ENCODE results near the gene RERE.

RERE gene

DNA sequence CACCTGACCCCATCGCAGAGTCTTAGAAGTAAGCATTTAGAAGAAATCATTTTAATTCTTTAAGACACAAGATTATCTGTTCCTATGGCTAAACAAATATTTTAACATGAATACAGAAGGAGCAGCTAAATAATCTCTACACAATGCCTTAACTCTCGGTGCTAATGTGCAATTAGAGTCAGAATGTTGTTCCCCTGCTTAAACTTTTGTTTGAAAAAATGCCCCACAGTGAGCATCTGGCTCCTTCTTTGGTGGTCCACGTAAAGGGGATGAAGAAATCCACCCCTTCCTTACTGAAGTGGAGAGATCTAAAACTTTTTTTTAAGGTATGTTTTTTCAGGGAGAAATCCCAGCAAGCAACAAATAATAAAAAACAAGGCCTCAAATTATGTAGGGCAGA lies 444.3 kb downstream of the RERE start:
- no peak overlapping the region for H3K4me3 ChIP-seq (ENCODE audit: low read length)
- H3K4me1 ChIP-seq (ENCODE audit: insufficient read depth, low read length): peaks cover 42% of the 10 kb centered on the region

DNA sequence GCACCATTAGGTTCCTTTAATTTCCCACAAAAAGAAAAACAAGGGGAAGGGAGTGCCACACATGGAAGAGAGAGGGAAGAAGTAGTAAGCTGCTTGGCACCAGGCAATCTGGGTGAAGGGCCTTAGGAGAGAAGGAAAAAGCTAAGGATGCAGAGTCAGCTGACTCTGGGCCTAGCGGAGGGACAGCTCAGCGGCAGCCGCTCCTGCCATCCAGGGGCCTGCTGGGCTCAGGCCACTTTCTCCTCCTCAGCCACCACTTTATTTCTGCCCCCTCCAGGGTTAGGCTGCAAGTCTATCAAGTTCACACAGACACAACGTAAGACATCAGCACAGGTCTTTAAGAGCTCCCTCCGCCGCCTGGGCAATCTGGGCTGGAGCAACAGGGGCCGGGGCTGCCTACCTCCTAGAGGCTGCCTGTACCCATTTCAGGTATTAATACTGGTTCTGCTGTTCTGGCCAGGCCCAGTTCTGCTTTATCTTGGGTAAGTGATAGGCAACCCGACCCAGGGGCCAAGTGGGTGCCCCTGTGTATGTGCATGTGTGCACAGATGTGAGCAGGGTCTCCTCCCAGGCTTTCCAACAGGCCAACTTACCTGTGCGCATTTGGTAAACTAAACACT lies 446.0 kb downstream of the RERE start:
- H2AFZ ChIP-seq (ENCODE audit: low read depth, low read length): no peak overlapping the region
- peaks cover 3% of the 10 kb centered on the region for H3K36me3 ChIP-seq (ENCODE audit: insufficient read depth, low read length)
- no peaks in the 10 kb centered on the region for H3K27me3 ChIP-seq (ENCODE audit: insufficient read depth, low read length)
- H3K4me1 ChIP-seq (ENCODE audit: insufficient read depth, low read length): peaks cover 46% of the 10 kb centered on the region
- H3K9me3 ChIP-seq (ENCODE audit: low read length): no peaks in the 10 kb centered on the region
- no peak overlapping the region for H3K4me3 ChIP-seq (ENCODE audit: low read length)

More for the DNA sequence above, 444.3 kb downstream of the RERE start:
- peaks cover 3% of the 10 kb centered on the region for H3K36me3 ChIP-seq (ENCODE audit: insufficient read depth, low read length)
- no peaks in the 10 kb centered on the region for H3K27me3 ChIP-seq (ENCODE audit: insufficient read depth, low read length)
- H2AFZ ChIP-seq (ENCODE audit: low read depth, low read length): no peak overlapping the region
- H3K9me3 ChIP-seq (ENCODE audit: low read length): no peaks in the 10 kb centered on the region

DNA sequence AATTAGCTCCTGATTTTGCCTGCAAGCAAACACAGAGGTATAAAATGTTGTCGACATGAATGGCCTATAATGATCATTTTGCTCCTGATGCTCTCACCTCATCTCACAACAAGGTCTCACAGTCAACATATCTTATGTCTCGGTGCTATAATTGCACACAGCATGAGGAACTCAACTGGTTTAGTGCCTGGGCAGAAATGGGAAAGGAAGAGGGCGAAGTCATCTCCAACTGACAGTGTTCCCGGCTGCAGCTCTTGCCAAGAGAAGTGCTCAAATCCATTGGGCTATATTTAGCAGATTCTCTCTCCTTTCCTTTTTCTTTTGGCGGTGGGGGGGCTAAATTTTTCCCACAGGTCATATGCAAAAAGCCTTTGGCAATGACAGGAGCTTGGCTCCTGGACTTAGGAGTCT lies 446.5 kb downstream of the RERE start:
- peaks cover 8% of the 10 kb centered on the region for H3K36me3 ChIP-seq (ENCODE audit: insufficient read depth, low read length)
- H3K4me3 ChIP-seq (ENCODE audit: low read length): no peak overlapping the region
- no peaks in the 10 kb centered on the region for H3K27me3 ChIP-seq (ENCODE audit: insufficient read depth, low read length)
- H3K9me3 ChIP-seq (ENCODE audit: low read length): no peaks in the 10 kb centered on the region
- peaks cover 46% of the 10 kb centered on the region for H3K4me1 ChIP-seq (ENCODE audit: insufficient read depth, low read length)
- no peak overlapping the region for H2AFZ ChIP-seq (ENCODE audit: low read depth, low read length)

DNA sequence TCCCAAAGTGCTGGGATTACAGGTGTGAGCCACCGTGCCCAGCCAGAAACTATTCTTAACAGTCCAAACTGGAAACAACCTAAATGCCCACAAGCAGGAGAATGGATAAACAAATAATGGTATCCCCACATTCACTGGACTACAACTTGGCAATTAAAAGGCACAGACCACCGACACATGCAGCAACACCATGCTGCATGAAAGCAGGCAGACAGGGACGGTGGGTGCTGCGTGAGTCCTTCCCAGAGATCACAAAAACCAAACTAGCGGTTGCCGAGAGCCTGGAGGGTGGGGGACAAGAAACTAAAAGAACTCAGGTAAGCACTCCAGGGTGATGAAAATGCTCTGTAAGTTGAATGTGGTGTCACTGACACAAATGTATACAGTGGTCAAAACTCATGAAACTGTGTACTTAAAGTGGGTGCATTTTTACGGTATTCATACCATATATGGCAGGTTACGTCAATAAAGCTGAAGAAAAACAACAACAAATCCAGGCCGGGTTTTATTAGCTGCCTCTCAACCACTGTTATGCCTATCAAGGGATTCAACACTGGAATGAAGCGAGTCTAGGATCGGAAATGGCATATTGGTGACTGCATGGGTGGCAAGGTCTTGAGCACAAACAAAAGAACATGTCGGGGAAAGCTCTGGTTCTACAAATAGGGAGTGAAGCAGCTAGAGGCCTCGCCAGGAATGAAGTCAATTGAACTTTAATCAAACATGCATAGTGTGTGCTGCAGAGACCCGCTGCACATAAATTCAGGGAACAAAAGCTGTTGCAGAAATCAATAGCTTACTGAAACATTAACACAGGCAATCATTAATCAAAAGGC lies 447.2 kb downstream of the RERE start:
- H3K4me1 ChIP-seq (ENCODE audit: insufficient read depth, low read length): peaks cover 46% of the 10 kb centered on the region

DNA sequence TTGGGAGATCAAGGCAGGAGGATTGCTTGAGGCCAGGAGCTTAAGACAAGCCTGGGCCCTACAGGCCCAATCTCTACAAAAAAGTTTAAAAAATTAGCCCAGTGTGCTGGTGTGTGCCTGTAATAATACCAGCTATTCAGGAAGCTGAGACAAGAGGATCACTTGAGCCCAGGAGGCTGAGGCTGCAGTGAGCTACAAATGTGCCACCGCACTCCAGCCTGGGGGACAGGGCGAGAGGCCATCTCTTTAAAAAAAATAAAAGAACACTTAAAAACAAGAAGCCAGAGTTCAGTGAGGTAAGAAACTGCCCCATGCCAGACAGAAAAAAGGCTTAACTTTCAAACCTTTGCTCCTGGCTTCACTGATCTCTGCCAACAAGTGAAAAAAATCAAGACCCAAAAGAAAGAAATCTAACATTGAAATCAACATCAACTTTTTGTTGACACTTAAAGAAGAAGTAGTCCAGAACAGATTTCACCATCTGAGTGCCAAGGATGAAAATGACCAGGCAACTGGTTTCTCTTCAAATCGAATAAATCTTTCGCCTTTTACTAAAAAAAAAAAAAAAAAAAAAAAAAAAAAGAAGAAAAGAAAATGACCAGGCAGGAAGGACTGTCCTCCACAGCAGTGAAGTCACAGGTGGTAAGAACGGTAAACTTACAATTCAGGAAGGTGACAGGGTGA lies 448.3 kb downstream of the RERE start:
- no peak overlapping the region for H2AFZ ChIP-seq (ENCODE audit: low read depth, low read length)
- H3K36me3 ChIP-seq (ENCODE audit: insufficient read depth, low read length): peaks cover 23% of the 10 kb centered on the region
- H3K4me1 ChIP-seq (ENCODE audit: insufficient read depth, low read length): peaks cover 46% of the 10 kb centered on the region
- H3K4me3 ChIP-seq (ENCODE audit: low read length): no peak overlapping the region
- H3K27me3 ChIP-seq (ENCODE audit: insufficient read depth, low read length): no peaks in the 10 kb centered on the region
- no peaks in the 10 kb centered on the region for H3K9me3 ChIP-seq (ENCODE audit: low read length)

More for the DNA sequence above, 447.2 kb downstream of the RERE start:
- no peak overlapping the region for H2AFZ ChIP-seq (ENCODE audit: low read depth, low read length)
- peaks cover 15% of the 10 kb centered on the region for H3K36me3 ChIP-seq (ENCODE audit: insufficient read depth, low read length)
- no peaks in the 10 kb centered on the region for H3K9me3 ChIP-seq (ENCODE audit: low read length)
- no peak overlapping the region for H3K4me3 ChIP-seq (ENCODE audit: low read length)
- no peaks in the 10 kb centered on the region for H3K27me3 ChIP-seq (ENCODE audit: insufficient read depth, low read length)

DNA sequence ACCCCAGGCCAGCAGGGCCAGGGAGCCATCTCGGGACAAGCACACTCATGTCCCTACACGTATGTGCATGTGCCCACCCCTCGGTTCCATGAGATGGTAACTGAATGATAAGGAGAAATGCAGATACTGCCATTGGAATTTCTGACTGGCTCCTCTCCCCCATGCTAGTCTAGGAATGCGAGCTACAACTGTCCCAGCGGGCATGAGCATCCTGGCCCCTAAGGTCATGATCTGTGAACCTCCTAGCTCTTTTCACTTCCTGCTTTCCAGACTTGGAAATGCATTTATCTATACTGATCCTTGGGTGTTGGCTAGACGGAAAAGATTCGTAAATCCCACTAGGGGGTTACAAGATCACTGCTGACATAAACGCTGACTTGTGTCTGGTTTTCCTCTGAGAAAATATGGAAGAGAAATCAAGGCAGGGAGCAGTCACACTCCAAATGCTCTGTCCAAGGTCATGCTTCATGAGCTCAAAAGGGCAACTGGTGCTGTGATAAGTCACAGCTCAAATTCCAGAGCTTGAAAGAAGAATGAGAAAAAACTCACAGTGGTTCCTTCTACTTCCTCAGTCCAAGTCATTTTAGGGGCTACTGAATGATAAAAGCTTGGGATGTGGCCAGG lies 449.8 kb downstream of the RERE start:
- H3K36me3 ChIP-seq (ENCODE audit: insufficient read depth, low read length): peaks cover 36% of the 10 kb centered on the region
- H3K4me1 ChIP-seq (ENCODE audit: insufficient read depth, low read length): peaks cover 32% of the 10 kb centered on the region
- H3K9me3 ChIP-seq (ENCODE audit: low read length): no peaks in the 10 kb centered on the region
- H3K27me3 ChIP-seq (ENCODE audit: insufficient read depth, low read length): no peaks in the 10 kb centered on the region
- no peak overlapping the region for H3K4me3 ChIP-seq (ENCODE audit: low read length)
- no peak overlapping the region for H2AFZ ChIP-seq (ENCODE audit: low read depth, low read length)

DNA sequence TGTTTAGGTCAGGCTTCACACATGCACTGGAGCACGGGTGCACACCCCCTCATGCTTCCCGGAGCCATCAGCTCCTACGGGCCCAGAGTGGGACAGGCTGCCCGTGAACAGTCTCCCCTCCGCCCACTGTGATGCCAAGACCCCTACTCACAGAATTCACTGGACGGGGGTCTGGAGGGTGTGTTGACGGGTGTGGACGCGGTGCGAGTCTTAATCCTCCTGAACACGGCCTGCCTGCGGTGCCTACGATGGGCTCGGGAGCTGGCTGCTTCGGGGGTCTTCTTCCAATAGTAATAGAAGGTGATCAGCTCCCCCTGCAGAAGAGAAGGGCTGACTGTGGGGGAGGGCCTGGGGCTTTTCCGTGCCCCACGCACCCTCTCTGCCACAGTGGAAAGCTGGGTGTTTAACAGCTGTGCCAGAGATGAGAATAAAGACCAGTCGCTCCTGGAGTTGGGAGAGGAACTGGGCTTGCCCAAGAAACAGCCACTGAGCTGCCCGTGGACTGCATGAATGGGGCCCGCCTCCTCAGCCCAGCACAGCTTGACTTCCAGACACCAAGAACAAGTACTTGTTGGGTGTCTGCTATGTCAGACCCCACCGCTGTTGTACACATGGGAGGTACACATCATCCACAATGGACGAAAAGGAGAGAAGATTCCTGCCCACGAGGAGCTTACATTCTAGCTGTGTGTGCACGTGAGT lies 451.6 kb downstream of the RERE start:
- no peak overlapping the region for H2AFZ ChIP-seq (ENCODE audit: low read depth, low read length)
- no peaks in the 10 kb centered on the region for H3K9me3 ChIP-seq (ENCODE audit: low read length)
- peaks cover 13% of the 10 kb centered on the region for H3K4me1 ChIP-seq (ENCODE audit: insufficient read depth, low read length)
- no peaks in the 10 kb centered on the region for H3K27me3 ChIP-seq (ENCODE audit: insufficient read depth, low read length)
- no peak overlapping the region for H3K4me3 ChIP-seq (ENCODE audit: low read length)
- H3K36me3 ChIP-seq (ENCODE audit: insufficient read depth, low read length): peaks cover 55% of the 10 kb centered on the region

DNA sequence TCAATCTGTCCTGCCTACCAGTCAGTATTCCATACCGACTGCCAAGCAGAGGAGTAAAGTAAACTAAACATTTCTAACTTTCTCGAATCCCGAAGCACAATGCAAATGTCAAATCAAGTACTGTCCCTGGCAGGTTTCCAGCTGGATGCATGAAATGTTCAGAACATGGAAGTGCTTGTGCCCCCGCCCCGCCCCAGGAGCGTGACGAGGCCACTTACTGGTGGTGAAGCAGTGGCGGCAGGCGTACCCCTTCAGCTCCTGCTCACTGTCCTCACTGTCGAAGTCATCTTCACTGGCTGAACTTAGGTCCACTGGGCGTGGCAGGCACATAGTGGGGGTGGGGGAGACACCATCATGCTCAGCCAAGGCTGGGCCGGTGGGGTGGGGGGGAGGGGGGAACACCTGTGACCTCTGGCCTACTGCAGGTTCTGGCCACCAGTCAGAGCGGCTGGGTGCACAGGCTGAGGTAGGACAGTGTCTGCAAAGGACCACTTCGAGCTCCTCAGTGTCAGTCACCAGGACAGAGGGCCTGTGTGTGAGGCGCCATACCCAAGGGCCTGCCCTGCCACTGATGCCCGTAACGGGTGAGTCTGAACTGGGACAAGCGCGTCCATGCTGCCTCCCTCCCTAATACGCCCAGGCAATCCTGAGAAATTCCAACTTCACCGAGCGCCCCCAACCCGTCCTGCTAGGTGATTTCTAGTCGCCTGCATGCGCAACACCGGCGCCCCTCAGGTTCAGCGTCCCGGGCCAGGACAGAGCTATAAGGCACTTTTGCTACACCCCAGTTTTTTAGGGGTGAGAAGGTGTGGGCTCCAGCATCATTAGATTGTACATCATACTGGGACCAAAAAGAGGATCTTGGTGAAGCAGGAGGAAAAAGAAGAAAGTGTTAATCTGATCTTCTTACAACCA lies 452.7 kb downstream of the RERE start:
- Histone ChIP-seq H3K4me3 (ENCODE audit: low read length) (no peak overlapping the region), H3K36me3 (ENCODE audit: insufficient read depth, low read length) (peaks cover 59% of the 10 kb centered on the region), H2AFZ (ENCODE audit: low read depth, low read length) (no peak overlapping the region), H3K27me3 (ENCODE audit: insufficient read depth, low read length) (no peaks in the 10 kb centered on the region), H3K4me1 (ENCODE audit: insufficient read depth, low read length) (peaks cover 4% of the 10 kb centered on the region), H3K9me3 (ENCODE audit: low read length) (no peaks in the 10 kb centered on the region)

DNA sequence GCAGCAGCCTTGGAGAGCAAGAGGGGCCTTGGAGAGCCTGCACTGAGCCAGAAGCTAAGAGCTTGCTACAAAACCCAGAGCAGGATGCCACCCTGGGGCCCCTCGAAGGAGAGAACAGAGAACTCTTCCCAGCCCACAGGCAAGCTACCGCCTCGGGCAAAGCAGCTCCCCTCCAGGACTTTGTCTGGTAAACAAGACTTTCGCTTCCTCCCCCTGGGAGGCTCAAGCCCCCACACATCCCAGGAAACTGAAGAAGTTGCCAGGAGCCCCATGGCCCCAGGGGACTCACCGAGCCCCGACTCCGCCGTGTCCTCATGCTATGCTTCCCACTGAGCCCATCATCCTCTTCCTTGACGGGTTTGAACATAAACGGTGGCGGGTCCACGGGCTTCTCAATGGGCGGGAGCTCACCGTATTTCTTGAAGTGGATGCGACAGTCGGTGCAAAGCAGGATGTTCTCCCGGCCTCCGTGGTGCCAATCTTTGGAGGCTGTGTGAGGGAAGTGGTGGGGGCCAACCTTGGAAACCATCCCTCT lies 453.6 kb downstream of the RERE start:
- Histone ChIP-seq H3K36me3 (ENCODE audit: insufficient read depth, low read length) (peaks cover 69% of the 10 kb centered on the region), H3K9me3 (ENCODE audit: low read length) (no peaks in the 10 kb centered on the region), H2AFZ (ENCODE audit: low read depth, low read length) (no peak overlapping the region), H3K4me1 (ENCODE audit: insufficient read depth, low read length) (peaks cover 4% of the 10 kb centered on the region), H3K4me3 (ENCODE audit: low read length) (no peak overlapping the region), H3K27me3 (ENCODE audit: insufficient read depth, low read length) (no peaks in the 10 kb centered on the region)

DNA sequence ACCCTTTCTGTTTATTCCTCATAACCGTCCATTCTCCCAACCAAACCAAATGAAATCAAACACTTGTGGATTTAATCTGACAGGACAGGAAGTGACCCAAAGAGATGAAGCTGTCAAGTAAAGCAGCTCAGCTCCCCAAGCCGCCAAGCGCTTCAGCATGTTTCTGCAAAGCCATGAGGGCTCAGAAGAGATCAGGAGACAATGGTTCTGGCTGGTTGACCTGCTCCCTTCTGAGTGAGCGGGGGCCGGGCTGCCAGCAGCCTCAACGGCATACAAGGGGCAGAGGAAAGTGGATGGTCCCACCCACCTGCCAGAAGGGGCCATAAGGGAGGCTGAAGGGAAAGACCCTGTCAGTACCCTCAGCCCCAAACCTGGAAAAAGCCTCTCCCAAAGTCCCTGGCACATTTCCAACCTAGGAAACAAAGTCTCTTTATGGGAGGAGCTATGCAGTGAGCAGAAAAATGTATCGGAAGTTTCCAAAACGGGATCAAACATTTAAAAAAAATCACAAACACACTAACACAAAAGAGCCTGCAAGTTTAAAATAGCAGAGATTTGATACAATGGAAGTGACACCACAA lies 454.2 kb downstream of the RERE start:
- Histone ChIP-seq H3K36me3 (ENCODE audit: insufficient read depth, low read length) (peaks cover 74% of the 10 kb centered on the region), H3K4me3 (ENCODE audit: low read length) (no peak overlapping the region), H2AFZ (ENCODE audit: low read depth, low read length) (no peak overlapping the region), H3K4me1 (ENCODE audit: insufficient read depth, low read length) (peaks cover 4% of the 10 kb centered on the region), H3K9me3 (ENCODE audit: low read length) (no peaks in the 10 kb centered on the region), H3K27me3 (ENCODE audit: insufficient read depth, low read length) (no peaks in the 10 kb centered on the region)

DNA sequence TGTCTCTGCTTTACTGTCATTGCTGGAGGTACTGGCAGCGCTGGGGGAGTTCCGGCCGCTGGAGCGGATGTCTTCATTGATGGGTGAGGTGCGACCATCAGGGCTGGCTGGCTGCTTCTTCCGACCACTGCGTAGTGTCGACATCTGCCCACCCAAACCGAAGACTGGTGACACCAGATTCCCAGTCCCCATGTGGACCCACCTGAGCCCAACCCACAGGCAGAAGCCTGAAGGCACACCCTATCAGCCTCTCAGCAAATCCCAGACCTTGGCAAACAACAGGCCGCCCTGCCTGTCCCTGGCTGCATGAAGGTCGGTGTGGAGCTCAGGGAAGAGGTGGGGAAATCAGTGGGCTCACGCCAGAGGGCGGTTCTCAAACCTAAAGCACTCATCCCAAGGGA lies 454.7 kb downstream of the RERE start:
- H3K4me1 ChIP-seq (ENCODE audit: insufficient read depth, low read length): peaks cover 1% of the 10 kb centered on the region
- no peak overlapping the region for H2AFZ ChIP-seq (ENCODE audit: low read depth, low read length)
- no peak overlapping the region for H3K4me3 ChIP-seq (ENCODE audit: low read length)
- H3K27me3 ChIP-seq (ENCODE audit: insufficient read depth, low read length): no peaks in the 10 kb centered on the region
- H3K9me3 ChIP-seq (ENCODE audit: low read length): no peaks in the 10 kb centered on the region
- peaks cover 80% of the 10 kb centered on the region for H3K36me3 ChIP-seq (ENCODE audit: insufficient read depth, low read length)

Measured in neuron (in vitro differentiated cells).